ENCODE data around the gene METTL1.

Gene METTL1

GRCh38 chr12:57735198-57735855, 36.6 kb downstream of the METTL1 start:
- H3K9me3 ChIP-seq (ENCODE audit: control insufficient read depth, low read length) = no peaks in the 10 kb centered on the region
- H3K4me1 ChIP-seq (ENCODE audit: control insufficient read depth, insufficient read depth, low read depth, low read length) = peaks cover 26% of the 10 kb centered on the region
- no peak overlapping the region for H3K4me2 ChIP-seq (ENCODE audit: low read length, poor library complexity, severe bottlenecking)
- H3K23ac ChIP-seq (ENCODE audit: low read length in 2 of 2) = peak overlapping the region in 1 of 2 experiments; percentile 9
- no peak overlapping the region for H3K4ac ChIP-seq (ENCODE audit: low read depth in 1 of 2, low read length in 2 of 2)
- no peak overlapping the region for H2BK12ac ChIP-seq (ENCODE audit: low read length in 2 of 2)
- H2AFZ ChIP-seq (ENCODE audit: low read depth, low read length) = no peak overlapping the region
- no peak overlapping the region for H3K18ac ChIP-seq (ENCODE audit: low read depth in 1 of 2, low read length in 2 of 2)
- DNase-seq = no peak
- H3K79me1 ChIP-seq (replicated peaks; ENCODE audit: low read length, poor library complexity, severe bottlenecking) = no peaks in the 10 kb centered on the region
- H3K4me3 ChIP-seq (ENCODE audit: insufficient read depth in 1 of 2, low read depth in 1 of 2, low read length in 2 of 2) = no peak overlapping the region
- H3K9ac ChIP-seq (ENCODE audit: low read length) = peak overlapping the region; percentile 5
- no peak overlapping the region for H2BK15ac ChIP-seq (ENCODE audit: low read depth, poor library complexity, severe bottlenecking)
- no peaks in the 10 kb centered on the region for H3K36me3 ChIP-seq (ENCODE audit: control insufficient read depth in 1 of 2, insufficient read depth in 2 of 2, low read depth in 1 of 2, low read length in 2 of 2)
- no peak overlapping the region for H4K8ac ChIP-seq (ENCODE audit: low read length)
- no peak overlapping the region for H3K27ac ChIP-seq (ENCODE audit: low read length, poor library complexity, severe bottlenecking)
- H4K91ac ChIP-seq (ENCODE audit: low read length) = no peak overlapping the region
- WGBS = 12% methylated on average over 4 of the region's 8 CpGs
- no peak overlapping the region for H3K14ac ChIP-seq (ENCODE audit: low read length in 2 of 2)
- no peak overlapping the region for H2AK5ac ChIP-seq (ENCODE audit: low read length, severe bottlenecking)
- no peak overlapping the region for H2BK120ac ChIP-seq (ENCODE audit: low read depth, low read length)
- no peak overlapping the region for H2BK5ac ChIP-seq (ENCODE audit: low read depth, low read length, poor library complexity, severe bottlenecking)
- H3K27me3 ChIP-seq (ENCODE audit: control insufficient read depth in 1 of 2, insufficient read depth in 1 of 2, low read length in 2 of 2) = peaks cover 91 to 93% of the 10 kb centered on the region in 2 experiments

GRCh38 chr12:57734591-57734990, 37.3 kb downstream of the METTL1 start:
- H3K36me3 ChIP-seq (ENCODE audit: control insufficient read depth in 1 of 2, insufficient read depth in 2 of 2, low read depth in 1 of 2, low read length in 2 of 2) = no peaks in the 10 kb centered on the region
- no peak overlapping the region for H4K8ac ChIP-seq (ENCODE audit: low read length)
- H3K4me2 ChIP-seq (ENCODE audit: low read length, poor library complexity, severe bottlenecking) = no peak overlapping the region
- no peak overlapping the region for H3K4ac ChIP-seq (ENCODE audit: low read depth in 1 of 2, low read length in 2 of 2)
- no peak overlapping the region for H3K23ac ChIP-seq (ENCODE audit: low read length in 2 of 2)
- H3K27me3 ChIP-seq (ENCODE audit: control insufficient read depth in 1 of 2, insufficient read depth in 1 of 2, low read length in 2 of 2) = peaks cover 89 to 90% of the 10 kb centered on the region in 2 experiments
- H2AK5ac ChIP-seq (ENCODE audit: low read length, severe bottlenecking) = no peak overlapping the region
- H2BK15ac ChIP-seq (ENCODE audit: low read depth, poor library complexity, severe bottlenecking) = no peak overlapping the region
- WGBS = 76% methylated on average over 4 of the region's 4 CpGs
- no peak overlapping the region for H2BK5ac ChIP-seq (ENCODE audit: low read depth, low read length, poor library complexity, severe bottlenecking)
- peaks cover 26% of the 10 kb centered on the region for H3K4me1 ChIP-seq (ENCODE audit: control insufficient read depth, insufficient read depth, low read depth, low read length)
- H3K18ac ChIP-seq (ENCODE audit: low read depth in 1 of 2, low read length in 2 of 2) = no peak overlapping the region
- no peaks in the 10 kb centered on the region for H3K79me1 ChIP-seq (replicated peaks; ENCODE audit: low read length, poor library complexity, severe bottlenecking)
- no peak overlapping the region for H3K14ac ChIP-seq (ENCODE audit: low read length in 2 of 2)
- no peak overlapping the region for H3K27ac ChIP-seq (ENCODE audit: low read length, poor library complexity, severe bottlenecking)
- H2AFZ ChIP-seq (ENCODE audit: low read depth, low read length) = no peak overlapping the region
- H3K4me3 ChIP-seq (ENCODE audit: insufficient read depth in 1 of 2, low read depth in 1 of 2, low read length in 2 of 2) = no peak overlapping the region
- no peak overlapping the region for H2BK120ac ChIP-seq (ENCODE audit: low read depth, low read length)
- H3K9me3 ChIP-seq (ENCODE audit: control insufficient read depth, low read length) = no peaks in the 10 kb centered on the region
- H2BK12ac ChIP-seq (ENCODE audit: low read length in 2 of 2) = no peak overlapping the region
- no peak for DNase-seq
- no peak overlapping the region for H4K91ac ChIP-seq (ENCODE audit: low read length)
- no peak overlapping the region for H3K9ac ChIP-seq (ENCODE audit: low read length)

GRCh38 chr12:57733928-57734327, 38.0 kb downstream of the METTL1 start:
- H2AK5ac ChIP-seq (ENCODE audit: low read length, severe bottlenecking) = no peak overlapping the region
- no peak overlapping the region for H3K14ac ChIP-seq (ENCODE audit: low read length in 2 of 2)
- no peak overlapping the region for H3K9ac ChIP-seq (ENCODE audit: low read length)
- no peaks in the 10 kb centered on the region for H3K36me3 ChIP-seq (ENCODE audit: control insufficient read depth in 1 of 2, insufficient read depth in 2 of 2, low read depth in 1 of 2, low read length in 2 of 2)
- H3K4me1 ChIP-seq (ENCODE audit: control insufficient read depth, insufficient read depth, low read depth, low read length) = peaks cover 26% of the 10 kb centered on the region
- H3K27ac ChIP-seq (ENCODE audit: low read length, poor library complexity, severe bottlenecking) = no peak overlapping the region
- no peaks in the 10 kb centered on the region for H3K79me1 ChIP-seq (replicated peaks; ENCODE audit: low read length, poor library complexity, severe bottlenecking)
- no peak overlapping the region for H3K23ac ChIP-seq (ENCODE audit: low read length in 2 of 2)
- H4K91ac ChIP-seq (ENCODE audit: low read length) = no peak overlapping the region
- H2BK12ac ChIP-seq (ENCODE audit: low read length in 2 of 2) = no peak overlapping the region
- H3K4ac ChIP-seq (ENCODE audit: low read depth in 1 of 2, low read length in 2 of 2) = no peak overlapping the region
- WGBS = 71% methylated on average over 6 of the region's 6 CpGs
- H3K4me3 ChIP-seq (ENCODE audit: insufficient read depth in 1 of 2, low read depth in 1 of 2, low read length in 2 of 2) = no peak overlapping the region
- no peak for DNase-seq
- no peak overlapping the region for H3K18ac ChIP-seq (ENCODE audit: low read depth in 1 of 2, low read length in 2 of 2)
- no peak overlapping the region for H3K4me2 ChIP-seq (ENCODE audit: low read length, poor library complexity, severe bottlenecking)
- no peak overlapping the region for H2BK5ac ChIP-seq (ENCODE audit: low read depth, low read length, poor library complexity, severe bottlenecking)
- no peak overlapping the region for H4K8ac ChIP-seq (ENCODE audit: low read length)
- no peak overlapping the region for H2BK15ac ChIP-seq (ENCODE audit: low read depth, poor library complexity, severe bottlenecking)
- peaks cover 88% of the 10 kb centered on the region in 2 experiments for H3K27me3 ChIP-seq (ENCODE audit: control insufficient read depth in 1 of 2, insufficient read depth in 1 of 2, low read length in 2 of 2)
- H2BK120ac ChIP-seq (ENCODE audit: low read depth, low read length) = no peak overlapping the region
- H3K9me3 ChIP-seq (ENCODE audit: control insufficient read depth, low read length) = no peaks in the 10 kb centered on the region
- no peak overlapping the region for H2AFZ ChIP-seq (ENCODE audit: low read depth, low read length)

GRCh38 chr12:57732726-57733593, 38.9 kb downstream of the METTL1 start:
- no peaks in the 10 kb centered on the region for H3K79me1 ChIP-seq (replicated peaks; ENCODE audit: low read length, poor library complexity, severe bottlenecking)
- no peak overlapping the region for H3K18ac ChIP-seq (ENCODE audit: low read depth in 1 of 2, low read length in 2 of 2)
- no peak overlapping the region for H3K9ac ChIP-seq (ENCODE audit: low read length)
- H4K8ac ChIP-seq (ENCODE audit: low read length) = no peak overlapping the region
- no peak overlapping the region for H3K4ac ChIP-seq (ENCODE audit: low read depth in 1 of 2, low read length in 2 of 2)
- no peak overlapping the region for H3K4me3 ChIP-seq (ENCODE audit: insufficient read depth in 1 of 2, low read depth in 1 of 2, low read length in 2 of 2)
- no peak overlapping the region for H2BK15ac ChIP-seq (ENCODE audit: low read depth, poor library complexity, severe bottlenecking)
- H3K9me3 ChIP-seq (ENCODE audit: control insufficient read depth, low read length) = no peaks in the 10 kb centered on the region
- no peak overlapping the region for H2BK120ac ChIP-seq (ENCODE audit: low read depth, low read length)
- no peak for DNase-seq
- no peak overlapping the region for H2AFZ ChIP-seq (ENCODE audit: low read depth, low read length)
- no peak overlapping the region for H4K91ac ChIP-seq (ENCODE audit: low read length)
- 85% methylated on average over 10 of the region's 11 CpGs for WGBS
- H2AK5ac ChIP-seq (ENCODE audit: low read length, severe bottlenecking) = no peak overlapping the region
- H3K27me3 ChIP-seq (ENCODE audit: control insufficient read depth in 1 of 2, insufficient read depth in 1 of 2, low read length in 2 of 2) = peaks cover 89 to 93% of the 10 kb centered on the region in 2 experiments
- H2BK5ac ChIP-seq (ENCODE audit: low read depth, low read length, poor library complexity, severe bottlenecking) = no peak overlapping the region
- no peaks in the 10 kb centered on the region for H3K36me3 ChIP-seq (ENCODE audit: control insufficient read depth in 1 of 2, insufficient read depth in 2 of 2, low read depth in 1 of 2, low read length in 2 of 2)
- no peak overlapping the region for H3K27ac ChIP-seq (ENCODE audit: low read length, poor library complexity, severe bottlenecking)
- no peak overlapping the region for H3K23ac ChIP-seq (ENCODE audit: low read length in 2 of 2)
- peaks cover 19% of the 10 kb centered on the region for H3K4me1 ChIP-seq (ENCODE audit: control insufficient read depth, insufficient read depth, low read depth, low read length)
- no peak overlapping the region for H3K14ac ChIP-seq (ENCODE audit: low read length in 2 of 2)
- H3K4me2 ChIP-seq (ENCODE audit: low read length, poor library complexity, severe bottlenecking) = no peak overlapping the region
- no peak overlapping the region for H2BK12ac ChIP-seq (ENCODE audit: low read length in 2 of 2)

All from mesenchymal stem cell (in vitro differentiated cells and primary cell).